ENCODE measurements around the gene CELSR1. TPM values are rescaled to one million over a fixed set of nuclear protein-coding genes. Genes with fewer than 3 reads are reported as not detected.

Gene CELSR1
- total RNA-seq, 1 experiment from 2014 or later, result 0.06 TPM

DNA sequence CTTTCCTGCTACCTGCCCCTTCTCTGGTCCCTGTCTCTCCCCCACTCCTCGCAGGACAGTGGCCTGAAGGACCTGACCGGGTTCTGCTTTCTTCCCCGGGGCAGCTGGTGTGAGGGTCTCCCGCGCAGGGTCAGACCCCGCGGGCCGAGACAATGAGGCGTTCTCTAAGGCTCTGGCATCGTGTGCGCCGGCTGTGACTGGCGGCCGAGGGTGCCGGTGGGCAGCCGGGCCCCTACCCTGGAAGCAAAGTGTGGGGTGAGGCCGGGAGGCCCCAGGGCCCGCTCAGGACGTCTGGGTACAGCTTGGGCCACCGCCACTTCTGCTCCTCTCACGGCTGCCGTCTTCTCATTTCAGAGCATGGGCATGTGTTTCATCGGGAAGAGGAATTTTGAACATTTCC is 185.7 kb downstream of the CELSR1 start:
- DNase-seq (ENCODE audit: low read depth), result no peak

DNA sequence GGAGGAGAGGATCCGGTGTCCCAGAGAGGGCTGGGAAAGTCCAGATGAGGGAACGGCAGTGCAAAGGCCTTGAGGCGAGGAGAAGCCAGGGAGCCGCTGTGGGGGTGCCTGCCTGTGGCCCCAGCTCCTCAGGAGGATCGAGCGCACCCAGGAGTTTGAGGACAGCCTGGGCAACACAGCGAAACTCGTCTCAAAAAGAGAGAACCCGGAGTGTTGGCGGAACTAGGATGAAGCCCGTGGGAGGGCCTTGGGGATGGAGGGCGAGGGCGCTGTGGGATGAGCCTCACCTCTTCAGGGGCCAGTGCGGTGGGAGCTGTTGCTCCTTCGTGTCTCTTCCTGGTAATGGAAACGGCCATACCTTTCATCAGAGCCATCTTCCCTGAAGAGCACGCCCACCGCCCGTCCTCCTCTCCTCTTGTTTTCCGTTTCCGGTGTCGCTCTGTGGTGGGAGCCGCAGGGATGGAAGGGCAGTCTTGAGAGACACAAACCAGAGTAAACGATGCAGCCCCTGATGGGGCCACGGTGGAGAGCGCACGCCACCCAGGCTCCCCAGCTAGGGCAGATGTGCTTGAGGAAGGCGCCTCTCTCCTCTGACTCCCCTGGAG is 186.2 kb downstream of the CELSR1 start:
- no peak for DNase-seq (ENCODE audit: low read depth)

DNA sequence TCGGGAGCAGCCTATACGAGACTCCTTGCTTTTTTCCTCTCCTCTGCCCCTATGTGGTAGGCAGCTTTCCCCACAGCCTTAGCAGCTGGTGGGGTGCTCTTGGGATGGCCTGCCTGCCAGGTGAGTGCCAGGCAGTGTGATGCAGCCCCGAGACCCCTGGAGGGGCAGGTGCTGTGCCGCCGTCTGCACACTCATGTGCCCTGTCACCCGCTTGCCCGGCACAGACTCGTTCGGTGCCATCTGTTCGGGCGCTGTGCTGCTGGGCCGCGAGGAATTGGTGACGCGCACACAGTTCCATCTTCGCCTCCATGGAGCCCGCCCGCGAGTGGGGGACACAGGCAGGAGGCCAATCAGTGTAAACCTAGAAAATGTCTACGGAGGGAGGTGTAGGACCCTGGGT is 186.8 kb downstream of the CELSR1 start:
- no peak for DNase-seq (ENCODE audit: low read depth)

DNA sequence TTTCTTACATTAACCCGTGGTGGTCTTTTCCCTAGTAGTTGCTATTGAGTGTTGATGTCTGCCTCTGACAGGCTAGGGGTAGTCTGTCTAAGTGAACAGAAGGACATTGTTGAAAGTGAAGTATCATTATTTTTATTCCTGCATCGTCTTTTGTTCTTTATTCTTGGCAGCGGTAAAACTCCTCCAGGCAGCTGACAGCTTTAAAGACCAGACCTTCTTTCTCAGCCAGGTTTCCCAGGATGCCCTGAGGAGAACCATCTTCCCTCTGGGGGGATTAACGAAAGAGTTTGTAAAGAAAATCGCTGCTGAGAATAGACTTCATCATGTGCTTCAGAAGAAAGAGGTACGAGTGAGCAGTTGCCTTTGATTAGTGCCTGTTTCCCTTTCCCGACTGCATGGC is 187.3 kb downstream of the CELSR1 start:
- no peak for DNase-seq (ENCODE audit: low read depth)

DNA sequence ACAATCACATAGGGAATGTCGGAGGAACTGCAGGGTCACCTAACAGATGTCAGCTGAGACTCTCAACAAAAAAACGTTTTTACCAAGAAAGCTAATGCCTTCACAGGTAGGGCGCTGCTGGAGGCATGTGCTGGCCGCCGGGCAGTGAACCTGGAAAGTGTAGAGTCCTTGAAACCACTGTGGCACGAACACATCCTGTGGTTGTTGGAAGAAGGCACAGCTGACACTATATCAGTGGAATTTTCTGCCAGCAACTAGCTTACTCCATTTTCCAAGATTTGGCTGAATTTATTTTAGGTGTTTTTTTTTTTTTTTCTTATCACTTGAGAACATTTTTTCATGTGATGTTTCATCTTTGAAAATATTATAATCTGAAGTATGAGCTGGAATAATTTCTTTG is 187.7 kb downstream of the CELSR1 start:
- no peak for DNase-seq (ENCODE audit: low read depth)

DNA sequence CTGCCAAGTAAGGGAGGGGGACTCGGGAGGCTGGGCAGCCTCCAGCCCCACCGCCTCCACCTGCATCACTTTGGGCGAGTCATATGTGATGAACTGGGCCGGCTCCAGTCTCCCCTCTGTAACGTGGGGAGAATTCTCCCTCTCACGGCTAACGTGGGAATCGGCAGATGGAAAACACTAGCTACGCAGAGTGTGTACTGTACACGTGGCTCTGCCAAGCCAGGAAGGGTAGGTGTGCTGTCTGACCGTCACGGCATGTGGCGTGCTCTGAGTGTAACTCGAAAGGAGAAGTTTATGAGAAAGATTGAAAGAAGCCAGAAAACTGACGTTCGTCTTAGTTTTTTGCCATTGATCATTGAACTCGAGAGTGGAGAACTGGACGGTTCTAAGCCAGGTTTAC is 188.2 kb downstream of the CELSR1 start:
- DNase-seq (ENCODE audit: low read depth), result no peak

DNA sequence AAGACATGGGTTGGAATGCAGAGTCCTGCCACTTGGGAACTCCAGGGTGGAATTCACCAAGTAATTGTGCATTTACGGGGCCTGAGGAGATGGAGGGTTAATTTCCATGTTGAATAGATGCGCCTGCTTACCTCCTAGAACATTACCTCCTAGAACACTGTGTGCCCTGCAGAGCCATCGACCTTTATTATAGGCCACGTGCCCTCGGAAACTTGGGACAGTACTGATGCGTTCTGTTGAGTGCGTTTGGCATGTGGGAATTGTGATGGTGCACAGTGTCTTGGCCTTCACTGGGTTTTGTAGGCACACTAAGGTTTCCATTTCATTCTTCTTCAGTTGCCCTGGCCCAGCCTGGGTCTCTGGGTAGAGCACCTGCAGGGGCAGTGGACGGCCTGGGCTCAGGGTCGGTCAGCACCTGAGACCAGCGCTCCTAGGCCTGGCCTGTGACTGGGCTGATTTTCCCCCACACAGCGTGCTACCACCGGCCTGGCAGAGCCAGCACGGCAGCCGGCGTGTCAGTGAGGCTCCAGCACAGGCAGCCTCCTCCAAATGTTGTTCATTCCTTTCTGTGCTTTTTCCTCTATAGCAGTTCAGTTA is 189.2 kb downstream of the CELSR1 start:
- no peak for DNase-seq (ENCODE audit: low read depth)

DNA sequence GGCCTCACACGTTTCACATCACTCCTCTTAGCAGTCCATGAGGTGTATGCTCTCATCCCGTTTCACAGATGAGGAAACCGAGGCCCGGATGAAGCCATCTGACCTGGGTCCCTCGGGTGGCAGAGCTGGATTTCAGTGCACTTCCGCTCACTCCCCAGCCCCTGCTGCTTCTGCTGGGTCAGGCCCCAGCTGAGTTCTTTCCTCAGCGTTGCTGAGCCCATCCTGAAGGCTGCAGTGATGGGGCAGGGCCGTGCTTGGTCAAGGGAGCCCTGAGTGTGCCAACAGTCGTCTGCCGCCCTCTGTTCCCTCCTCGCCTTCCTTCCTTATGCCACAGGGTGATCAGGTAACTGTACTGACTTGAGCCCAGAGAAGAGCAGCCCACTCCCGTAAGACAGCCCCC is 189.8 kb downstream of the CELSR1 start:
- no peak for DNase-seq (ENCODE audit: low read depth)

DNA sequence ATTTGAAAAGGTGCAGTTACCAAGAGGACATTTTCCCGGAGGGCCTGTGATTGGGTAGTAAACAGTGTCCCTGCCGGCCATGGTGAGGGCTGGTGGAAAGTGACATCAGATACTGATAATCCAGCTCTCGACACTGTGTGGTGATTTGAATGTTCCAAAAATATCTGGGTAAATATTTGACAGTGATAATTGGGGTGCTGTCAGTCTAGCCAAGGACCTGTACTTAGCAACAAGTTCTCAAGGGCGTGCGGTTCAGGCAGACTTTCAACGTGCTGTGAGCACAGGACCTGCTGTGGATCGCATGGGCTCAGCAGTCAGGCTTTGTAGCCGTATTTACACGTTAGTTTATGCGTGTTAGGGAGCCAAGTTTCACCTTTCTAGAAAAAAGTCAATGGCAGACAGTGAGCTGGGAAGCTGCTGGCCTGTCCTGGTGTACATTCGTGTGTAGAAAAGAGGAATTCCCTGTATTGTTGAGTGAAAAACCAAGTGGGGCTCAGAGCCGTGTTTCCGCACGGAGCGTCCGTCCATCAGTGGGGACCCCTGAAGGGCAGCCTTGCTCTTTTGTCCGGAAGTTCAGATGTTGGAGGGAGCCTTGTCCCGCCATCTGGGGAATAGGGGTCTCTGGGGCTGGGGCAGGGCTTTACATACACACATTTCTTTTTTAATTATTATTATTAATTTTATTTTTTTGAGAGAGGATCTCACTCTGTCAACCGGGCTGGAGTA is 190.6 kb downstream of the CELSR1 start:
- no peak for DNase-seq (ENCODE audit: low read depth)

DNA sequence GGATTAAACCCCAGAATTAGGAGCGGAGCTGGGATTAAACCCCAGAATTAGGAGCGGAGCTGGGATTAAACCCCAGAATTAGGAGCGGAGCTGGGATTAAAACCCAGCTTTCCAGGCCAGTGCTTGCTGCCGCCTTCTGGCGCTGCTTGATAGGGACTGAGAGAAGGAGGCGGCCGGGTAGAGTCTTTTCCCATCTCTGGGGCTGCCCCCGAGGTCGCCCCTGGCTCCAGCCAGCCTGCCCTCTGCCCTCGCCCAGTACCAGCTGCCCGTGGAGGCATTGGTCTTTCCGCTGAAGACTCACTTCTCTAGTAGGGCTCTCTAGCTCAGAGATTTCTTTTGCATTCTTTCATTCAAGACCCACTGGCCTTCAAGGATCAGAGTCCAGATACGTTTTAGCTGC is 196.7 kb downstream of the CELSR1 start:
- DNase-seq (ENCODE audit: low read depth), result no peak

DNA sequence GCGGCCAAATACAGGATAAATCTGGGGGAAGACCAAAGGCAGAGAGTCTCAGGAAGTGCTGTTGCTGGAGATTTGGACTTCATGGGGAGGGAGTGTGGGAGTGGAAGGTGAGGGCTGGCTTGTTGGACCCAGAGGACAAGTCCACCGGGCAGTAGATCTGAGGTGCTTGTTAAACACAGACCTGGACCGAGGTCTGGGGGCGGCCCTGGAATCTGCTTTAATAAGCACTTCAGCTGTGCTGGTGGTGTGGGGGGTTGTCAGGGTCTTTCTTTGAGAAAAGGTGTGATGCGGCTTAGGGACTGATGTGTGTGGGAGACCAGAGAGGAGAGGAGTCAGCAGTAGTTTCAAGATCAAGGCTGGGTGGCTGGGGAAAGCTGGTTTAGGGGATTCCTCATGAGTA is 197.5 kb downstream of the CELSR1 start:
- DNase-seq (ENCODE audit: low read depth), result no peak

DNA sequence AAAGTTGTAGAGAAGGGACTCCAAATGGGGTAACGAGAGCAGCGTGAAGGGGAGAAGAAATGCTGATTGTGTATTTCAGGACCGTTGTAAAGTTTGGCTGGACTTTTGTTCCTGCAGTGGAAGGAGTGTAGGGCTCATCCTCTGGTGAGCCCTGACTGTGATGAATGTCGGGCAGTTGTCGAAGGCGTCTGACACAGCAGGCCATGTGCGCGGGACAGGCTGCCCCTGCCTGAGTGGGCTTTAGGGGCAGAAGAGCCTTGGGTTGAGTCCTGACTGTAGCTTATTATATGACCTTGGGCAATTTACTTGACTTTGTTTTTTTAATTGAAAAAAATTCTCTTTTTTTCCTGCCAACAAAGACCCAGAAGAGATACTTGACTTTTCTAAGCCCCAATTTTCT is 198.8 kb downstream of the CELSR1 start:
- no peak for DNase-seq (ENCODE audit: low read depth)

DNA sequence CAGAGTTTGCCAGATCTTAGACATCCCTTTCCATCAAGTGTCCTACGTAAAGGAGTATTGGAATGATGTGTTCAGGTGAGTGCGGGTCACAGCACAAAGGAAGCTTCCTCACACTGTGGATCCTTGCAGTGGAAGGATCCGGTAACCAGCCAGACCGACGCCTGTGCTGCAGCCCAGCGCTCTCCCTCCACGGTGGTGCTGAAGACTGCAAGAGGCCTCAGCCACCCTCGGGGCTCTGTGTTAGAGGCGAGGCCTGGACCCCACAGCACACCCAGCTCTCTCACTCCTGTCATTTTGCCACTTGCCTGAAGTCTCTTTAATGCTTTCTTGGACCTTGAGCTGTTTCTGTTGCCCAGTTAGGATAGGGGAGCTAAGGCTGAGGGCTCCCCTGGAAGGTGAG is 199.6 kb downstream of the CELSR1 start:
- DNase-seq (ENCODE audit: low read depth), result no peak

DNA sequence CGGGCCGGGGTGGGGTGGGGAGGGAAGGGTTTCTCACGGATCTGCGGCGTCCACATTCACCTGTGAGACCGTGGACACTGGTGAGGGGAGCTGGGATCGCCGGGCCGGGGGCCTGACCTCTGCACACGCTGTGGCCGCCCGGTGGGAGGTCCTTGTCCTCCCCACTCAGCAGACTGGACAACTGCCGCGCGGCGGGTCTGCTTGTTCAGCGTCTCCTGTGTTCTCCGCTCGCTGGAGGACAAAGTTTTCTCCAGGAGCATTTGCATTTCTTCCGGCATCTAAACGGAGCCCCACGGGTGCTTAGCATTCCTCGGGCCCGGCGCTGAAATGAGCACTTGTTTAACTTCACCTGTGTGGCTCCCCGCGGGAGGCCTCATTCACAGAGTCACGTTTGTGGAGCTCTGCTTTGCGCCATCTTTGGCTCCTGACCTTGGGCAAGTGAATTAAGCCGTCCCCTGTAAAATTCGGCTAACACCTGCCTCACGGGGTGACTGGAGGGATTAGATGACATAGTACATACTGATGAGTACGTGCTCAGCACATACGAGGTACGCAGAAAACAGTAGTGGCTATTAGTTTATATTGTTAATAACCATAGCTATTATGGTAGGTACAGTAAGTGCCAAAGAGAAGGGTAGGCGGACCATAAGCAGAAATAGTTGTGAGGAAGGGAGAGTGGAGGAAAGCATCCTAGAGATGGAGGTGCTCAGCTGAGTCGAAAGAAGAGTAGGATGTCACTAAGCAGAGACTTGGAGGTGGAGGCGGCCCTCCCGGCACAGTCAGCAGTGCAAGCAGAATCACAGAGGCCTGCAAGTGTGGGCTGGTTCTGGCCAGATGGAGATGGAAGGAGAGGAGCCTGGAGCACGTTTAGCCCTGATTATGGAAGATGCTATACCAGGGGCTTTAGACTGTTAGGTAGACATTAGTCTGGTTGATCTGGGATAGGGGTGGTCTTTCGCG is 201.0 kb downstream of the CELSR1 start:
- peak; percentile 15 for DNase-seq (ENCODE audit: low read depth)

DNA sequence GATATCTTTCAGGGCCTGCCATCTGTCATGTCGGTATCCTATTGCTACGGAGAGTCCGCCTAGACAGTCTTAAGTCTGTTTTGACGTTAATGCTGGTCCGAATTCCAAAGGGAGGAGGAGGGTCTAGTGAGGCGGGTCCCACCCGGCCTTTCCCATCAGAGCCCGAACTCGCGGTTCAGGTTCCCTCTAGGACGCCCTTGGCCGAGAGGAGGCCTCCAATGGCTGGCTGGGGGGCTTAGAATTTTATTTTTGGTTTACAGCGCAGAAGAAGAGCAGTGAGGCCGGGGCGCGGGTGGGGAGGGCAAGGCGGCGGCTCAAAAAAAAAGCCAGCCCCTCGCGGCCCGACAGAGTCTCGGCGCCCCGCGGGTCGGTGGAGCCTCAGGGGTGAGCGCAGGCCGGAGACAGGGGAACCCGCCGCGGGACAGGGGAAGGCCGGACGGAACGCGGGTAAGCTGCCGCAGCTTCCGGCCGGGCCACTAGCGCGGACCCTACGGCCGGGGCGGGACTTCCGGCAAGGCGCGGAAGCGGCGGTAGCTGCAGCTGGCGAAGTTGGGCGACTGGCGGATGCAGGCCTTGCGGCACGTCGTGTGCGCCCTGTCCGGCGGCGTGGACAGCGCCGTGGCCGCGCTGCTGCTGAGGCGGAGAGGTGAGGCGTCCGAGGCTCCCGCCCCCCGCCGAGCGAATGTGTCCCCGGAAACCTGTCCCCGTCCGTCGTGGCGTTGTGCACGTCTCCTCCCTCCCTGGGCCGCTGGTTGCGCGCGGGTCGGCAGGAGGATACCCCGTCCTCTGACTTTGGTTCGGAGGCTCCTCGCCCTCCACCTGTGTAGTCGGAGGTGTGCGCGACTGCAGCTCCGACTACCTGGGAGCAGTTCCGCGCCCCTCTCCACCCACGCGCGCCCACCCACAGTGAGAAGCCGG is 202.0 kb downstream of the CELSR1 start, which contains the start of gene TRMU:
TRMU (plus strand) TSS at position 514 of the 918 bp plus-strand sequence; CDS start at position 565, 51 bp downstream.
- peak; percentile 82 for DNase-seq (ENCODE audit: low read depth)

DNA sequence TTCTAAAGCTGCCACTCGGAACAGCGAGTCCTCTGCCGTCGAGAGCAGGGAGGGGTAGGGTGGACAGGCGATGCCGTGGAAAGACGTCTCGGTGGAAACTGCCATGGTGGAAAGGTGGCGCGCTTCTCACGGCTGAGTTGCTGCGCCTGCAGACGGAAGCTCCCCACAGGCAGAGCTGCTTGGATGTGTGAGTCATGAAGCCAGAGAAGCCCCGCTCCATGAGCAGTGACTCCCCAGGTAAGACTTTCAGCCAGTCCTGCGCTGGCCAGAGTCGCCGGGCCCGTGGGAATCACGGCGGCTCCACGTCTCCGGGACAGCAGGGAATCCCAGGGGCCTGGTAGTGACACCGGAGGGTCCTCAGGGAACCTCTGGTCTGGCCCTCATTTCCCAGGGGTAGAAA is 205.9 kb downstream of the CELSR1 start:
- no peak for DNase-seq (ENCODE audit: low read depth)

DNA sequence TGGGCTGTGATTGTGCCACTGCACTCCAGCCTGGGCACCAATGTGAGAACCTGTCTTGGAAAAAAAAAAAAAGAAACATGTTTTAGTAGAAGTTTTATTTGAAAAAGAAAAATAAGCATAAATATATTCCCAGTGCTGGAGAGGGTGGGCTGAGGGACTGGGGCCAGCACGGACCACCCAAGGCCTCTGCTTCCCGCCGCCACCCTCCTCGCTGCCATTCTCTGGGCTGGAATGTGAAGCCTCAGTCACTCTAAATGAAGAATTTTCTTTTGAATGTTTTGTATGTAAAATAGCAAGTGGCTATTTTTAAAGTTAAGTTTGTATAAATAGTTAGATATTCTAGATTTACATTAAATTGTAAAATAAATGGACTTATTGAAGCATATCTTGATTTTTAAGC is 207.0 kb downstream of the CELSR1 start:
- no peak for DNase-seq (ENCODE audit: low read depth)

DNA sequence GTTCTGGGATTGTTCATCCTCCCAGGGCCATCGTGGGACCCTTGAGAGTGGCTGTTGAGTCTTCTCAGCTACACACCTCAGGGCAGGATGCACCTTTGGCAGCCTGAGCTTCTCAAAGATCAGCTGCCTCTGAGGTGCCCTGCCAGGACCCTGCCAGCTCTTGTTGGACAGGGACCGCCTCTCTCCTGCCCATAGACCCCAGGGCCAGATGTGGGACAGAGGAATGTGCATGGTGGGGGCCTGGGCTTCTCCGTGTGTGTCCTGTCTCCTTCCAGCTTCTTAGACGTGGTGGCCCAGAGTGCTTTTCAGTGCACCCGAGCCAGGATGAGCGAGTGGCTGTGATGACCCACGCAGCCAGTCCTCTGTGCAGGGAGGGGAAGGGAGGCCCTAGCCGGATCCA is 207.8 kb downstream of the CELSR1 start:
- no peak for DNase-seq (ENCODE audit: low read depth)

DNA sequence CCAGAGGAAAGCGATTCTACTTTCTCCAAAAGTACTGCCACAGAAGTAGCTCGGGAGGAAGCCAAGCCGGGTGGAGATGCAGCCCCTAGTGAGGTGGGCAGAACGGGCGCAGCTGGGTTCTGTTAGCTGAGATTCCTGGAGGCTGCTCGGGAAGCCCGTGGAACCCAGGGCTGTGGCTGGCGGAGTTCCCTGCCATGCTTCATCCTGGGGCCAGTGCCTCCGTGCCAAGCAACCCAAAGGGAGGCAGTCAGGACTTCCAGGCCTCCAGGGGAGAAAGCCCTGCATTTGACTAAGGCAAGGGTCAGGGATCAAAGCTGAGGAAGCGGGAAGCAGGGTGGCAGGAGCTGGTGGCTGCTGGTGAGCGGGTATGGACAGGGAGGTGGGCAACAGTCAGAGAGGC is 208.6 kb downstream of the CELSR1 start:
- DNase-seq (ENCODE audit: low read depth), result no peak

DNA sequence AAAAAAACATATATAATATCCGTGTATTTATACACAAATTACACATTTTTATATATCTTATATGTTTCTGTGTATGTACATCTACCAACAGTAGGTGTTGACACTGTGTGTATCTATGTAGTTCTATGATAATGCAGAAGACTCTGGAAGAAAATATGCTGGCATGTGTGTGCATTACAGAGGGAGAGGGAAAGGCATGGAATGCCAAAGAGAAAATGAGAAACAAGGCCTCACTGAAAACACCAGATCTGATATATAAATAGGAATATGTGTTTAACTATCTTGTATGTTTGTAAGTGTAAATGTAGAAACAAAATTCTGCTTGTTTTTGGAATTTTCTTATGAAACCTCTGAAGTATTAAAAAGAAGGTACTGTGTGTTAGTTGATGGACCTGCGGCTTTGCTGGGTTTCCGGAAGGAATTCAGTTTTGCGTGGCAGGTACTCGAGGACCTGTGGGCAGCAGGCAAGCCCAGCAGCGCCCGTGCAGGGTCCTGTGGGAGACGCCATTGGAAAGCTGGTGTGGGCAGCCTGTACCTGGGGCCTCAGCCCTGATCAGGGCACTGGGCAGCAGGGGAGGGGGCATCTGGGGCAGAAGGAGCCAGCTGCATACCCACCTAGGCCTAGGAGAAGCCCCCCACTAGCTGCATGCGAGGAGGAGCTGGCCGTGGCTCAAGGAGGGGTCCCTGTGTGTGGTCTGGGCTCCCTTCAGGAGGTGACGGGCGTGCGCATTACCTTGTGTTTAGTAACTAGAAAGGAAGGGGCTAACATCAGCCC is 209.5 kb downstream of the CELSR1 start:
- no peak for DNase-seq (ENCODE audit: low read depth)

Data from LHCN-M2 (cell line).